Measurements from ENCODE around the gene GTF2F2. TPM values are rescaled to one million over a fixed set of nuclear protein-coding genes. Genes with fewer than 3 reads are reported as not detected.

GTF2F2 gene
- total and polyA plus RNA-seq, 9 of the 15 experiments (the other 6 are each of a cell fraction or from before 2014, with no cell fraction given) = 19.7 to 44.8 (median 32.4) TPM

- TF ChIP-seq SOX6 (IDR thresholded peaks at IDR 0.05) (peak; percentile 30; the same call in 1 of the 2 replicates), SMAD4 (CRISPR knock-in tag; conservative IDR thresholded peaks at IDR 0.05) (no peak), ZNF445 (CRISPR knock-in tag; IDR thresholded peaks at IDR 0.05; ENCODE audit: low read depth) (no peak), ZNF444 (CRISPR knock-in tag; IDR thresholded peaks at IDR 0.05) (no peak), ZNF77 (CRISPR knock-in tag; IDR thresholded peaks at IDR 0.05) (no peak), FOXM1 (IDR thresholded peaks at IDR 0.05; ENCODE audit: low read depth) (no peak), FOXM1 (CRISPR knock-in tag; IDR thresholded peaks at IDR 0.05; ENCODE audit: low read depth) (no peak), ZNF766 (CRISPR knock-in tag; conservative IDR thresholded peaks at IDR 0.05) (no peak), ZSCAN29 (IDR thresholded peaks at IDR 0.05) (no peak), GABPB1 (CRISPR knock-in tag; IDR thresholded peaks at IDR 0.05) (no peak), ZFP36 (IDR thresholded peaks at IDR 0.05; ENCODE audit: low read depth, low read length, partially characterized antibody) (no peak), POLR3G (IDR thresholded peaks at IDR 0.05; ENCODE audit: extremely low read depth, insufficient read length, insufficient replicate concordance) (no peak), E4F1 (CRISPR knock-in tag; IDR thresholded peaks at IDR 0.05; ENCODE audit: borderline replicate concordance) (no peak), HOMEZ (CRISPR knock-in tag; IDR thresholded peaks at IDR 0.05) (no peak), TRIM28 (IDR thresholded peaks at IDR 0.05) (no peak)
- TF ChIP-seq, protein P1, sequence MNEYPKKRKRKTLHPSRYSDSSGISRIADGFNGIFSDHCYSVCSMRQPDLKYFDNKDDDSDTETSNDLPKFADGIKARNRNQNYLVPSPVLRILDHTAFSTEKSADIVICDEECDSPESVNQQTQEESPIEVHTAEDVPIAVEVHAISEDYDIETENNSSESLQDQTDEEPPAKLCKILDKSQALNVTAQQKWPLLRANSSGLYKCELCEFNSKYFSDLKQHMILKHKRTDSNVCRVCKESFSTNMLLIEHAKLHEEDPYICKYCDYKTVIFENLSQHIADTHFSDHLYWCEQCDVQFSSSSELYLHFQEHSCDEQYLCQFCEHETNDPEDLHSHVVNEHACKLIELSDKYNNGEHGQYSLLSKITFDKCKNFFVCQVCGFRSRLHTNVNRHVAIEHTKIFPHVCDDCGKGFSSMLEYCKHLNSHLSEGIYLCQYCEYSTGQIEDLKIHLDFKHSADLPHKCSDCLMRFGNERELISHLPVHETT (CRISPR knock-in tag; conservative IDR thresholded peaks at IDR 0.05 in 1 of 2, IDR thresholded peaks at IDR 0.05 in 1 of 2) = no peak
- TF ChIP-seq, protein P2, sequence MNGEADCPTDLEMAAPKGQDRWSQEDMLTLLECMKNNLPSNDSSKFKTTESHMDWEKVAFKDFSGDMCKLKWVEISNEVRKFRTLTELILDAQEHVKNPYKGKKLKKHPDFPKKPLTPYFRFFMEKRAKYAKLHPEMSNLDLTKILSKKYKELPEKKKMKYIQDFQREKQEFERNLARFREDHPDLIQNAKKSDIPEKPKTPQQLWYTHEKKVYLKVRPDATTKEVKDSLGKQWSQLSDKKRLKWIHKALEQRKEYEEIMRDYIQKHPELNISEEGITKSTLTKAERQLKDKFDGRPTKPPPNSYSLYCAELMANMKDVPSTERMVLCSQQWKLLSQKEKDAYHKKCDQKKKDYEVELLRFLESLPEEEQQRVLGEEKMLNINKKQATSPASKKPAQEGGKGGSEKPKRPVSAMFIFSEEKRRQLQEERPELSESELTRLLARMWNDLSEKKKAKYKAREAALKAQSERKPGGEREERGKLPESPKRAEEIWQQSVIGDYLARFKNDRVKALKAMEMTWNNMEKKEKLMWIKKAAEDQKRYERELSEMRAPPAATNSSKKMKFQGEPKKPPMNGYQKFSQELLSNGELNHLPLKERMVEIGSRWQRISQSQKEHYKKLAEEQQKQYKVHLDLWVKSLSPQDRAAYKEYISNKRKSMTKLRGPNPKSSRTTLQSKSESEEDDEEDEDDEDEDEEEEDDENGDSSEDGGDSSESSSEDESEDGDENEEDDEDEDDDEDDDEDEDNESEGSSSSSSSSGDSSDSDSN (IDR thresholded peaks at IDR 0.05; ENCODE audit: borderline replicate concordance in 1 of 2, low read depth in 2 of 2, low read length in 2 of 2) = 0 out of 4 replicates have a peak, but pooled peaks of 1 of the 2 experiments have one; percentile 43
- TF ChIP-seq, protein P3, sequence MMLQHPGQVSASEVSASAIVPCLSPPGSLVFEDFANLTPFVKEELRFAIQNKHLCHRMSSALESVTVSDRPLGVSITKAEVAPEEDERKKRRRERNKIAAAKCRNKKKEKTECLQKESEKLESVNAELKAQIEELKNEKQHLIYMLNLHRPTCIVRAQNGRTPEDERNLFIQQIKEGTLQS (IDR thresholded peaks at IDR 0.05) = no peak
- TF ChIP-seq, protein P3 (CRISPR knock-in tag; conservative IDR thresholded peaks at IDR 0.05) = no peak
These were observed at the start of gene GTF2F2 (continued) for GRCh38 chr13:45119991-45120864.
